Stimulated activated CD8-positive, alpha-beta memory T cell treated with anti-CD3 and anti-CD28 coated beads, Interleukin-4, amount 100 ng/mL, for 24 hours (primary cell): ENCODE data around the gene ABR.

Experiments
- DNase-seq: peaks from one replicate; pipeline ENCODE4 v3.0.0-alpha.2; 2020; ENCODE audit warnings: low read depth

Gene ABR

GRCh38 chr17:958712-959451, 220.9 kb downstream of the ABR start:
- DNase-seq, result no peak

GRCh38 chr17:957856-958421, 221.8 kb downstream of the ABR start:
- no peak for DNase-seq

GRCh38 chr17:956905-957304, 222.9 kb downstream of the ABR start:
- DNase-seq, result no peak

- DNase-seq, result no peak
These were observed 225.2 kb downstream of the ABR start for GRCh38 chr17:954431-955164.

GRCh38 chr17:953767-954166, 226.0 kb downstream of the ABR start:
- no peak for DNase-seq
